Mucosa of descending colon (tissue), 3 donors: ENCODE results near the gene LSMEM2. TPM values are rescaled to one million over a fixed set of nuclear protein-coding genes. Genes with fewer than 3 reads are reported as not detected.

Experiments
- ATAC-seq: fragments of 200-7000 bp; cut with Tn5 transposase; one replicate; pipeline ENCODE4 v1.9.1; 2020; ENCODE audit warnings: mild to moderate bottlenecking, moderate library complexity
- DNase-seq, 3 donors: peaks; one replicate each; pipeline ENCODE4 v3.0.0-alpha.2; 2020
- H3K36me3 ChIP-seq: fragments of 200-600 bp; one replicate; pipeline ENCODE4 v1.8.0; 2021; ENCODE audit warnings: low read depth, mild to moderate bottlenecking
- H3K4me1 ChIP-seq: fragments of 200-600 bp; one replicate; pipeline ENCODE4 v1.8.0; 2021; ENCODE audit warnings: low read depth, mild to moderate bottlenecking
- H3K4me3 ChIP-seq: fragments of 200-600 bp; one replicate; pipeline ENCODE4 v1.8.0; 2021; ENCODE audit warnings: mild to moderate bottlenecking
- H3K9me3 ChIP-seq: fragments of 200-600 bp; one replicate; pipeline ENCODE4 v1.8.0; 2021; ENCODE audit warnings: mild to moderate bottlenecking
- CTCF ChIP-seq: fragments of 200-600 bp; IDR thresholded peaks from one replicate; pipeline ENCODE4 v1.8.0; 2022; ENCODE audit warnings: antibody characterized with exemption, mild to moderate bottlenecking
- intact Hi-C, 2 donors: fragments of 100-400 bp; cut with DNase I in 1 of 2; cut with micrococcal nuclease in 1 of 2; formaldehyde crosslinking; loops; one replicate each; pipeline versions ENCODE4 v1.11.0 to v1.11.1; 2022; cut with DNase I, micrococcal nuclease
- total RNA-seq, 3 donors: library from RNA; stranded (reverse); fragmentation: NEBNext Ultra II Directional in 2 of 3; extraction: Animal tissue kit (Norgen Biotek cat#: 25700) in 2 of 3; gene quantifications; one replicate each; pipeline versions ENCODE4 v1.2.1 to v1.2.4, GENCODE V29; 2021 to 2023
- donor health status: DM: no; HTN: no; CAD: no; lungs with moderate emphysema.
- donor health status: DM: no; HTN: no; CAD: no.
- donor health status: DM: no; HTN: yes; CAD: no.

LSMEM2 gene
- total RNA-seq, 3 donors from 2014 or later: 0.32 TPM; not detected in 2

- DNase-seq: peak; percentile 77 to 93 (median 81)
- peak; percentile 39 for ATAC-seq
- Histone ChIP-seq H3K9me3 (no peaks in the 10 kb centered on the region), H3K4me1 (peaks cover 54% of the 10 kb centered on the region), H3K4me3 (peak overlapping the region; percentile 66), H3K36me3 (no peaks in the 10 kb centered on the region)
- TF ChIP-seq CTCF: no peak
- intact Hi-C loops: no loop called here
These were observed 40.9 kb upstream of the LSMEM2 start for GRCh38 chr3:50237754-50238548.

- DNase-seq (peak; percentile 93 to 95 (median 94)), ATAC-seq (peak; percentile 62)
- no peaks in the 10 kb centered on the region for H3K36me3 ChIP-seq
- H3K4me3 ChIP-seq: no peak overlapping the region
- intact Hi-C loops: no loop called here
- H3K4me1 ChIP-seq: peaks cover 60% of the 10 kb centered on the region
- no peak for TF ChIP-seq CTCF
- no peaks in the 10 kb centered on the region for H3K9me3 ChIP-seq
These were observed 40.3 kb upstream of the LSMEM2 start for GRCh38 chr3:50238549-50239026.

DNA sequence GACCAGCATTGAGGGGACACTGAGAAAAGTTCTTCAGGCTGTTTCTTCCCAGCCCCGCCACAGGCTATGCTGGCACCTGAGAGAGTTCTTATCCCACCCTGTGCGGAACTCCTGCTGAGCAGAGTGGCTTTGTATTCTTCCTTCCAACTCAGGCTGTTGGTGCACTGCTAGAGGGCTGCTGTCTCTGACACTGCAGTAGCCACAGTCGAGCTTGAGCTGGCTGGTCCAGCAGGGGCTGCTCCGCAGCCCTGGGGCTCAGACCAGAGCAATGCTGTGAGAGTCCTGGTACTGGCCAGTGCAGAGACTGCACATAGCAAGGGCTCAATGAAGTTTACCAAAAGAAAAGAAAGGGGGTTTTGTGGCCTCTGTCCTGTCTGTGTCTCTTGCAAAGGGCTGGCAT is 39.2 kb upstream of the LSMEM2 start:
- no peak overlapping the region for H3K4me3 ChIP-seq
- H3K36me3 ChIP-seq: no peaks in the 10 kb centered on the region
- H3K4me1 ChIP-seq: peaks cover 68% of the 10 kb centered on the region

DNA sequence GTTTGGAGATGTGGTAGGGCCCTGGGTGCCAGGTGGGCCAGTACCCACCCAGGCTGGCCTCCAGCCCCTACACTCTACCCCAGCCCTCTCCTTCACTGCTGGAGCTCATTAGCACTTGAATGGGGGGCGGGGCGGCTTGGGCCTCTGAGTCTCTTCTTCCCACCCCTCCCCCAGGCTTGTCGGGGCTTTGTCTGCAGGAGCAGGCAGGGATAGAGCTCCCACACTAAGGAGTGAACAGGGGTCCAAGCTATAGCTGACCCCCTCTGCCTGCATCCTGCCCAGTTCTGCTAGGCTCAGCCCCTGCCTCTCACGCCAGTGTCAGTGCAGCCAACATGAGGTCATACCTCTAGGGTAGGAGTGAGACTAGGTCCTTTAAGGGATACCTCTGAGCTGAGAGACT is 37.7 kb upstream of the LSMEM2 start:
- no peaks in the 10 kb centered on the region for H3K9me3 ChIP-seq
- intact Hi-C loops: no loop called here
- H3K4me3 ChIP-seq: no peak overlapping the region
- DNase-seq (no peak), ATAC-seq (no peak)
- peaks cover 74% of the 10 kb centered on the region for H3K4me1 ChIP-seq
- no peak for TF ChIP-seq CTCF
- no peaks in the 10 kb centered on the region for H3K36me3 ChIP-seq

More for the DNA sequence above, 39.2 kb upstream of the LSMEM2 start:
- no peaks in the 10 kb centered on the region for H3K9me3 ChIP-seq
- intact Hi-C loops: no loop called here
- no peak for DNase-seq
- ATAC-seq: no peak
- TF ChIP-seq CTCF: no peak

DNA sequence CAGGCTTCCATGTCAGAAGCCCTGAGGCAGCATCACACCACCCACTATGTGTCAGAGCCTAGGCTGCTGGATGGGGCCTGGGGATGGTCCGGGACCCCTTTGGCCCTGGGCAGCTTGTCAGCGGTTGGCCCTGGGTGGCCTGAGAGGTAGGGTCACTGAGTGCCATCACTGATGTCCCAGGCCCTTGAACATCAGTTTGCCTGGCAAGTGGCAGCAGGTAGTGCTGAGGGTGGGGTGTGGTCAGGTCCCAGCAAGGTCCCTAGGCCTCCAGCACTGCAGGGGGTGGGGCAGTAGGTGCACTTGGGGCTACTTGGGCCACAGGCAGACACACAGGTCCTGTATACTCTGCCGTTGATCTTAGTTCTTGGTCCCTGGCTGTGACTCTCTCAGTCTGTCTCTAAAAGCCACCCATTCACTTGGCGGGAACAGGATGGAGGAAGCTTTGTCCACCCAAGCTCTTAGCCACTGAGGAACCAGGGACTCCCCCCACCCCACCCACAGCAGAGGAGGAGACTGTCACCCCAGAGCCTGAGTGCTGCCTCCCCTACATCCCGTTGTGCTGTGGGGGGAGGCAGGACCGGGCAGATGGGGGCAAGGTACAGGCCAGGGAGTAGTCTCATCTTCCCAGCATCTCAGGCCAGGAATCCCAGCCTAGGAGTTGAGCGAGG is 37.0 kb upstream of the LSMEM2 start:
- no peak for ATAC-seq
- intact Hi-C loops: no loop called here
- no peak for TF ChIP-seq CTCF

More for the DNA sequence above, 37.0 kb upstream of the LSMEM2 start:
- DNase-seq: no peak
- H3K4me3 ChIP-seq: no peak overlapping the region
- no peaks in the 10 kb centered on the region for H3K9me3 ChIP-seq
- H3K36me3 ChIP-seq: no peaks in the 10 kb centered on the region
- peaks cover 77% of the 10 kb centered on the region for H3K4me1 ChIP-seq
